ENCODE data around the gene SNRPA.
"Not testable (repeated sequence)": the region's sequence is repeated elsewhere in the genome, so short reads cannot be mapped to it uniquely, and the experiment has no call there.

GRCh38 chr19:40784146-40784545 lies 33.1 kb downstream of the SNRPA start:
- TF ChIP-seq, protein P1, sequence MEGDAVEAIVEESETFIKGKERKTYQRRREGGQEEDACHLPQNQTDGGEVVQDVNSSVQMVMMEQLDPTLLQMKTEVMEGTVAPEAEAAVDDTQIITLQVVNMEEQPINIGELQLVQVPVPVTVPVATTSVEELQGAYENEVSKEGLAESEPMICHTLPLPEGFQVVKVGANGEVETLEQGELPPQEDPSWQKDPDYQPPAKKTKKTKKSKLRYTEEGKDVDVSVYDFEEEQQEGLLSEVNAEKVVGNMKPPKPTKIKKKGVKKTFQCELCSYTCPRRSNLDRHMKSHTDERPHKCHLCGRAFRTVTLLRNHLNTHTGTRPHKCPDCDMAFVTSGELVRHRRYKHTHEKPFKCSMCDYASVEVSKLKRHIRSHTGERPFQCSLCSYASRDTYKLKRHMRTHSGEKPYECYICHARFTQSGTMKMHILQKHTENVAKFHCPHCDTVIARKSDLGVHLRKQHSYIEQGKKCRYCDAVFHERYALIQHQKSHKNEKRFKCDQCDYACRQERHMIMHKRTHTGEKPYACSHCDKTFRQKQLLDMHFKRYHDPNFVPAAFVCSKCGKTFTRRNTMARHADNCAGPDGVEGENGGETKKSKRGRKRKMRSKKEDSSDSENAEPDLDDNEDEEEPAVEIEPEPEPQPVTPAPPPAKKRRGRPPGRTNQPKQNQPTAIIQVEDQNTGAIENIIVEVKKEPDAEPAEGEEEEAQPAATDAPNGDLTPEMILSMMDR (IDR thresholded peaks at IDR 0.05; ENCODE audit: borderline replicate concordance, extremely low read depth, low read length, poor library complexity, severe bottlenecking): not testable (repeated sequence)
- not testable (repeated sequence) for TF ChIP-seq EZH2 (IDR thresholded peaks at IDR 0.05; ENCODE audit: borderline replicate concordance, low read depth, low read length, severe bottlenecking)
